NCI-H2081 treated with DMSO at 0.1 percent for 48 hours (cell line): ENCODE results near the gene SNTG2.

ENCODE experiments used
- DNase-seq: peaks from one replicate; lab custom pipeline; 2025; lab: John Stamatoyannopoulos, UW

SNTG2 gene

GRCh38 chr2:1237783-1238182 is 287.1 kb downstream of the SNTG2 start:
- DNase-seq = no peak

- DNase-seq = no peak
Measured at GRCh38 chr2:1238598-1239138, 288.0 kb downstream of the SNTG2 start.

GRCh38 chr2:1245193-1245592 is 294.5 kb downstream of the SNTG2 start:
- DNase-seq = no peak

GRCh38 chr2:1246239-1246638 is 295.6 kb downstream of the SNTG2 start:
- DNase-seq = no peak

- DNase-seq = no peak
Measured at GRCh38 chr2:1246991-1247390, 296.3 kb downstream of the SNTG2 start.

GRCh38 chr2:1248187-1248586 is 297.5 kb downstream of the SNTG2 start:
- no peak for DNase-seq

GRCh38 chr2:1249897-1250687 is 299.4 kb downstream of the SNTG2 start:
- no peak for DNase-seq

- DNase-seq = no peak
Measured at GRCh38 chr2:1251520-1251919, 300.9 kb downstream of the SNTG2 start.

- no peak for DNase-seq
Measured at GRCh38 chr2:1253629-1254028, 303.0 kb downstream of the SNTG2 start.

GRCh38 chr2:1254662-1255343 is 304.2 kb downstream of the SNTG2 start:
- no peak for DNase-seq

GRCh38 chr2:1256632-1257324 is 306.1 kb downstream of the SNTG2 start:
- DNase-seq = no peak

- DNase-seq = no peak
Measured at GRCh38 chr2:1257334-1257733, 306.7 kb downstream of the SNTG2 start.

GRCh38 chr2:1259746-1260145 is 309.1 kb downstream of the SNTG2 start:
- no peak for DNase-seq

- no peak for DNase-seq
Measured at GRCh38 chr2:1262609-1263008, 312.0 kb downstream of the SNTG2 start.

- no peak for DNase-seq
Measured at GRCh38 chr2:1265454-1265853, 314.8 kb downstream of the SNTG2 start.

GRCh38 chr2:1266351-1266750 is 315.7 kb downstream of the SNTG2 start:
- no peak for DNase-seq

- no peak for DNase-seq
Measured at GRCh38 chr2:1268034-1268433, 317.4 kb downstream of the SNTG2 start.

GRCh38 chr2:1269812-1270211 is 319.2 kb downstream of the SNTG2 start:
- DNase-seq = no peak

- DNase-seq = no peak
Measured at GRCh38 chr2:1272835-1273234, 322.2 kb downstream of the SNTG2 start.

GRCh38 chr2:1277634-1278033 is 327.0 kb downstream of the SNTG2 start:
- DNase-seq = no peak

GRCh38 chr2:1278125-1278524 is 327.5 kb downstream of the SNTG2 start:
- DNase-seq = no peak

- no peak for DNase-seq
Measured at GRCh38 chr2:1278861-1279260, 328.2 kb downstream of the SNTG2 start.

- DNase-seq = no peak
Measured at GRCh38 chr2:1282552-1282951, 331.9 kb downstream of the SNTG2 start.
